ENCODE data around the gene HIGD1A.

The HIGD1A gene

GRCh38 chr3:42733501-42734262, 70.6 kb downstream of the HIGD1A start:
- DNase-seq: no peak
